Heart left ventricle (tissue), 13 donors: ENCODE measurements around the gene CRACR2A.

Experiments used
- POLR2A ChIP-seq, 2 donors: fragments of 450-650 bp; IDR thresholded peaks; one replicate each; pipeline ENCODE4 v1.6.1; 2017; ENCODE audit warnings: antibody characterized with exemption in 2 of 2, mild to moderate bottlenecking in 2 of 2, moderate library complexity in 2 of 2
- TF ChIP-seq, protein P1 (sequence below), 12 donors: fragments of 200-600 bp; sonication (generic) in 4 of 12; IDR thresholded peaks; one replicate each; pipeline versions ENCODE4 v1.5.0 to v1.8.0; 2018 to 2022; ENCODE audit warnings: antibody characterized with exemption in 12 of 12, mild to moderate bottlenecking in 5 of 12
- donor health status: ischemic (EF 13 %, LVEDD 7.1; RV severe dilation, severe dysfunction).
- donor health status: DM: no; HTN: yes; CAD: no.
- donor health status: DM: no; HTN: no; CAD: no.
- donor health status: ischemic (EF 25% LVEDD 6.9; RV normal size, moderate dysfunction).
- donor health status: ischemic (EF 25% LVEDD 5.7; RV mildly dilated, moderate dysfunction).
- donor health status: ischemic (EF 35%, LVEDD 5.7; RV mildly dilated, moderate dysfunction).
- donor health status: nonischemic (EF 11% LVEDD 7.7; RV severe dilation, severe dysfunction).
- donor health status: DM: yes; HTN: yes; CAD: no.
- donor health status: PGD.
- donor health status: ischemic (EF 29% LVEDD 5.4; RV normal size, mild dysfunction).
- donor health status: nonischemic (EF 23%, LVEDD 6.1; RV moderate dilation, normal function).

DNA sequence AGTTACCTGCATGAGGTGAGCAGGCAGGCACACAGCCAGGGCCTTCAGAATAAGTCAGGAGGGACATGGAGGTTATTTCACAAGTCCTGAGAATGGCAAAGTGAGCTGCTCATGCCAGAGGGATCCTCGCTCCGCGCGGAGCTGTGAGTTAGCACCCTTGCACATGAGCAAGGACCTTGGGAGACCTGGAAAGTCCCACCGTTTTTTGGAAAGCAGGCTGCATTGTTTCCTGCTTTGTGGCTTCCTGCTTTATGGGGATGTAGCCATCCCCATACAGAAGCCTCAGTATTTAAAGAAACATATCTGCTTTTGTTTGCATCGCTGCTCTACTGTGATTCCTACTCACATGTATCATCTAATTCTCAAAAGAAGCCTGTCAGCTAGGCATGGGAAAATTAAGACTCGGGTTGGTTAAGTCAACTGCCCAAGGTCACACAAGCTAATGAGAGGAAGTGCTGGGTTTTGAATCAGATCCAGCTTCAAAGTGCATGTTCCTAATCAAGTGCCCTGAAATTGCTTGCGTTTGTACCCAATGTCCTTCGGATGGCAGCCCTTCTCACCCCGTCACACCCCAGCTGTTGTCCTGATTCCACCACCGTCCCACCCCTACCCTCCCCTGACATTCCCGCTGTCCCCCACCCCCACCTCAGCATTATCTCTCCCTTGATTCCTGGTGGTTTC is 106.2 kb downstream of the CRACR2A start:
- TF ChIP-seq, protein P1, sequence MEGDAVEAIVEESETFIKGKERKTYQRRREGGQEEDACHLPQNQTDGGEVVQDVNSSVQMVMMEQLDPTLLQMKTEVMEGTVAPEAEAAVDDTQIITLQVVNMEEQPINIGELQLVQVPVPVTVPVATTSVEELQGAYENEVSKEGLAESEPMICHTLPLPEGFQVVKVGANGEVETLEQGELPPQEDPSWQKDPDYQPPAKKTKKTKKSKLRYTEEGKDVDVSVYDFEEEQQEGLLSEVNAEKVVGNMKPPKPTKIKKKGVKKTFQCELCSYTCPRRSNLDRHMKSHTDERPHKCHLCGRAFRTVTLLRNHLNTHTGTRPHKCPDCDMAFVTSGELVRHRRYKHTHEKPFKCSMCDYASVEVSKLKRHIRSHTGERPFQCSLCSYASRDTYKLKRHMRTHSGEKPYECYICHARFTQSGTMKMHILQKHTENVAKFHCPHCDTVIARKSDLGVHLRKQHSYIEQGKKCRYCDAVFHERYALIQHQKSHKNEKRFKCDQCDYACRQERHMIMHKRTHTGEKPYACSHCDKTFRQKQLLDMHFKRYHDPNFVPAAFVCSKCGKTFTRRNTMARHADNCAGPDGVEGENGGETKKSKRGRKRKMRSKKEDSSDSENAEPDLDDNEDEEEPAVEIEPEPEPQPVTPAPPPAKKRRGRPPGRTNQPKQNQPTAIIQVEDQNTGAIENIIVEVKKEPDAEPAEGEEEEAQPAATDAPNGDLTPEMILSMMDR (IDR thresholded peaks at IDR 0.05): no peak
- no peak for TF ChIP-seq POLR2A (IDR thresholded peaks at IDR 0.05)
